Urinary bladder (tissue), 4 donors: Measurements from ENCODE around the gene PUM1. TPM values are rescaled to one million over a fixed set of nuclear protein-coding genes. Genes with fewer than 3 reads are reported as not detected.
"Not testable (repeated sequence)": the region's sequence is repeated elsewhere in the genome, so short reads cannot be mapped to it uniquely, and the experiment has no call there.

Source experiments
- DNase-seq: peaks from one replicate; pipeline ENCODE4 v3.0.0-alpha.2; 2015; ENCODE audit errors: extremely low spot score
- H3K27ac ChIP-seq: one replicate; pipeline ENCODE4 v1.5.1; 2013; ENCODE audit warnings: low read depth, mild to moderate bottlenecking, moderate library complexity
- H3K36me3 ChIP-seq: one replicate; pipeline ENCODE4 v1.6.1; 2013; ENCODE audit warnings: mild to moderate bottlenecking, moderate library complexity; ENCODE audit not compliant: insufficient read depth
- H3K4me1 ChIP-seq: one replicate; pipeline ENCODE4 v1.6.1; 2013; ENCODE audit warnings: mild to moderate bottlenecking, moderate library complexity; ENCODE audit not compliant: insufficient read depth
- H3K4me3 ChIP-seq: one replicate; pipeline ENCODE4 v1.5.1; 2013; ENCODE audit warnings: low read depth, low read length
- WGBS: extraction: QIAGEN DNeasy Blood & Tissue Kit; methylation state at CpG from one replicate; pipeline ENCODE4 v1.1.7; 2013; 5-methylcytosine and 5-hydroxymethylcytosine counted together
- polyA plus RNA-seq: library from polyadenylated mRNA; stranded (reverse); fragments of 200-250 nt; gene quantifications from one replicate; pipeline ENCODE4 v1.2.3, GENCODE V29; 2013
- total RNA-seq: library from RNA; depleted of rRNA; stranded (reverse); fragments of >200 nt; gene quantifications from one replicate; pipeline ENCODE4 v1.2.3, GENCODE V29; 2014
- donor health status: healthy with polysubstance abuse.
- donor health status: healthy.

PUM1 gene
- total and polyA plus RNA-seq, 2 donors, result 52.1 to 84.3 TPM

DNA sequence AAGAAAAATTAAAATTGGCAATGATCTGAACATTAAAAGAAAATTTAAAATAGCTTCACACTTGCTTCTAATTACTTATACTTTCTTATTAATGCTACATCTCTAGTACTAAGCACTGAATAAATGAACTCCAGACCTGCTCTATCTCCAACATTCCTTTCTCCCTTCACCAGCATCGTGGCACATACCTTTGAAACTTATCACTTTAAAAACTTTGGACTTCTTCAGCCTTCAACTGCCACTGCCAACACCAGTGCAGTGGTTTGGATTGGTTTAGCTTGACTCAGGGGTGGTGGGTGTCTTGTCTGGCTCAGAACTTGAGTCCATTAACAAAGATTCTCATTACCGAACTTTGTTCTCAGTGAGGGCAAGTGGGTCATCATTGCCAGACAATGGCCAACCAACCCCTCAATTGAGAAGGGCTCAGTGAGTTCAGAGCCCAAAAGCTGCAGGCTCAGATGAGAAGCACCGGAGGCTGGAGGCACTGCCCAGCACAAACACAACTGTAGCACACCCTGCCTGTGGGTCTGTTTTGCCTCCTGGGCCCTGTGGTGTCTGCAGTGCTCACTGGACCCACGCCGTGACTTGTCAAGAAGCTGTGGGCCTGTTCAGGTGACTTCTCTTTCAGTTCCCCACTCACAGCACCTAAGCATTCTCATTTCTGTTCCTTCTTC is 116.6 kb downstream of the PUM1 start:
- H3K4me1 ChIP-seq, H3K4me3 ChIP-seq, DNase-seq, H3K27ac ChIP-seq: not testable (repeated sequence)
- 77% methylated on average over 1 of the region's 5 CpGs for WGBS
- H3K36me3 ChIP-seq, result peaks cover 12% of the 10 kb centered on the region

GRCh38 chr1:30948278-30948677 is 117.2 kb downstream of the PUM1 start:
- WGBS, result 93% methylated on average over 3 of the region's 3 CpGs

DNA sequence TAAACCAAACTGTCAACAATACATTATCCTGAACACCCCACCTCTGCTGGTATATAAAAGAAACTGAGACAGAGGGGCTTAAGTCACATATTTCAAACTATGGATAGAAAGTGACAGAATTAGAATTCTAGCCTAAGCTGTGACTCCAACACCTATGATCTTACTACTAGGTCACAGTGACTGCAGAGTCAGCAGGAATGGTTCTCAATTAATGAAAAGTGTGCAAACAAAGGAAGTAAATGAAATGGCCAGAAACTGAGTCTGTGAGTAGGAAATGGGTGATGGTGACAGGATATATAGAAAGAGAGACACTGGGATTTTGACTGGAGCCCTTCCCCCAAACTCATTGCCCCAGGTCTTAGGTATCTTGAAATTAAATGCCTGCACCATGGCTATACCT is 118.3 kb downstream of the PUM1 start:
- Histone ChIP-seq H3K36me3 (peaks cover 9% of the 10 kb centered on the region), H3K27ac (no peak overlapping the region), H3K4me1 (no peaks in the 10 kb centered on the region), H3K4me3 (no peak overlapping the region)
- DNase-seq, result no peak

More at GRCh38 chr1:30948278-30948677, 117.2 kb downstream of the PUM1 start:
- peaks cover 12% of the 10 kb centered on the region for H3K36me3 ChIP-seq
- H3K27ac ChIP-seq, result no peak overlapping the region
- no peak for DNase-seq
- no peak overlapping the region for H3K4me3 ChIP-seq
- no peaks in the 10 kb centered on the region for H3K4me1 ChIP-seq

GRCh38 chr1:30942326-30942963 is 123.1 kb downstream of the PUM1 start:
- no peak for DNase-seq
- Histone ChIP-seq H3K36me3 (peaks cover 11% of the 10 kb centered on the region), H3K4me3 (no peak overlapping the region), H3K27ac (no peak overlapping the region), H3K4me1 (no peaks in the 10 kb centered on the region)
- WGBS, result 92% methylated on average over 7 of the region's 7 CpGs

DNA sequence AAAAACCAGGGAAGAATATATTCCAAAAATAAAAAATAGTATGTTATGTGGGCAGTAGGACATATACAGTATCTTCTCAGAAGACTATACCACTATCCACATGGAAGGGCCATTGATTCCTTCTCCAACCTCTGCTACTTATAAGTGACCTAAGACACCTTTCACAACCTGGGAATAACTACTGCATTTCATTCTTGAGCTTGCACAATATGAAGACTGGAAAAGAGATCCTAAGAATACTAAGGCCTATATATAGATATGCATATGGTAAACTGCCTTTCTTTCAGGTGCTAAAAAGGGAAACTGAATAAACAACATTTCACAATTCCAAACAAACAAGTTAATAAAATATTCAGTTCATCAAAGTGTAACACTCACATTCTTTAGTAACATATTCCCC is 125.0 kb downstream of the PUM1 start:
- Histone ChIP-seq H3K27ac (no peak overlapping the region), H3K36me3 (peaks cover 9% of the 10 kb centered on the region), H3K4me1 (no peaks in the 10 kb centered on the region), H3K4me3 (no peak overlapping the region)
- no peak for DNase-seq

- Histone ChIP-seq H3K4me1 (no peaks in the 10 kb centered on the region), H3K27ac (no peak overlapping the region), H3K36me3 (peaks cover 6% of the 10 kb centered on the region), H3K4me3 (no peak overlapping the region)
- WGBS, result 93% methylated on average over 20 of the region's 20 CpGs
- no peak for DNase-seq
Observed at GRCh38 chr1:30936541-30937171, 128.9 kb downstream of the PUM1 start.

DNA sequence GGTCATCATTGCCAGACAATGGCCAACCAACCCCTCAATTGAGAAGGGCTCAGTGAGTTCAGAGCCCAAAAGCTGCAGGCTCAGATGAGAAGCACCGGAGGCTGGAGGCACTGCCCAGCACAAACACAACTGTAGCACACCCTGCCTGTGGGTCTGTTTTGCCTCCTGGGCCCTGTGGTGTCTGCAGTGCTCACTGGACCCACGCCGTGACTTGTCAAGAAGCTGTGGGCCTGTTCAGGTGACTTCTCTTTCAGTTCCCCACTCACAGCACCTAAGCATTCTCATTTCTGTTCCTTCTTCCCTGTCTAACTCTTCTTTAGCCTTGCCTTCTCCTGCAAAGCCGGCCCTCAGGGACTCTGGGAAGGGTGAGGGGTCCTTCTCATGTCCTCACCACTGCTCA is 129.8 kb downstream of the PUM1 start:
- not testable (repeated sequence) for H3K4me3 ChIP-seq, DNase-seq, H3K27ac ChIP-seq, H3K36me3 ChIP-seq, H3K4me1 ChIP-seq
- no CpG with 5 or more reads among the region's 4 CpGs for WGBS

DNA sequence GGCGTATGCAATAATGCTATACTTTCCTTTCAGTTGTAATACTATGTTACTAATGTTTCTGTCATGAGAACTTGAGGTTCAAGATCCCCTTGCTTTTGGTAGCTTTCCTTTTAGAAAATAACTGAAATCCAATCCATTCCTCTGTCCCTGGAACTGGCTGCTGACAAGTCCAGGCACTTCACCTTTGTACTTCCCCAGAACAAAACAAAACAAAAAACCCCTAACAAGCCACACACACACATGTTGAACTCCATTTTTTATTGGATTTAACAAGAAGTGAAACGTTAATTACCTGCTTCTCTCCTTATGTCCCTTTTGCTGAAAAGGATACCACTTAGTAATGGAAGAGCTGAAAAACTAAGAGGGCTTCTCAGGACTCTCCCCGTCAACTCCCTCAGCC is 130.9 kb downstream of the PUM1 start:
- no peak overlapping the region for H3K27ac ChIP-seq
- H3K4me1 ChIP-seq, result no peaks in the 10 kb centered on the region
- peaks cover 1% of the 10 kb centered on the region for H3K36me3 ChIP-seq
- no peak for DNase-seq
- no peak overlapping the region for H3K4me3 ChIP-seq
- WGBS, result 83% methylated on average over 3 of the region's 3 CpGs

GRCh38 chr1:30933874-30934252 is 131.7 kb downstream of the PUM1 start:
- Histone ChIP-seq H3K4me3 (no peak overlapping the region), H3K4me1 (no peaks in the 10 kb centered on the region), H3K27ac (no peak overlapping the region), H3K36me3 (peaks cover 1% of the 10 kb centered on the region)
- DNase-seq, result no peak
- WGBS, result 77% methylated on average over 4 of the region's 4 CpGs

DNA sequence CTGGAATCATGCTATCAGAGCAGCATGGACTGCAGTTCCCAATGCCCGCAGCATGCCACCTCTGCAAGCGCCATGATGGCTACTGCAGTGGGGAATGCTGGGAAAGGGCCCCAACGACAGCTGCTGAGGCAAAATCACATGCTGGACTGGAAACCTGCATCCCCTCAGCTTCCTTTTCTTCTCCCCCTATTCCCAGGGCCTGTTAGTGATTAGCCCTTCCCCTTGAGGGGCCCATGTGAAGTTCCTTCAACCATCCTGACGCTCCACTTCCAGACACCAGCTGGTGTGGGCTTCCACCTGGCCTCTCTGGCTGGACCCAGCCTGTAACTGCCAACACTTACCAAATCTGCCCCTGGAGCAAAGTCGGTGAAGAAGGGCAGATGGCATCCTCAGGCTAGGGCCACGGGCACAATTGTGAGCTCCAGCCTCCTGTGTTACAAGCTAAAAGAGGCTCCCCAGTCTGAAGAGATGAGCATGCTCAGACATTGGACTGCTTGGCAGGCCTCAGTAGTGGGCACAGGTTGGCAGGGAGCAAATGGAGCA is 134.8 kb downstream of the PUM1 start:
- Histone ChIP-seq H3K4me1 (no peaks in the 10 kb centered on the region), H3K27ac (no peak overlapping the region), H3K36me3 (peaks cover 1% of the 10 kb centered on the region), H3K4me3 (no peak overlapping the region)
- WGBS, result 67% methylated on average over 6 of the region's 6 CpGs
- DNase-seq, result no peak

DNA sequence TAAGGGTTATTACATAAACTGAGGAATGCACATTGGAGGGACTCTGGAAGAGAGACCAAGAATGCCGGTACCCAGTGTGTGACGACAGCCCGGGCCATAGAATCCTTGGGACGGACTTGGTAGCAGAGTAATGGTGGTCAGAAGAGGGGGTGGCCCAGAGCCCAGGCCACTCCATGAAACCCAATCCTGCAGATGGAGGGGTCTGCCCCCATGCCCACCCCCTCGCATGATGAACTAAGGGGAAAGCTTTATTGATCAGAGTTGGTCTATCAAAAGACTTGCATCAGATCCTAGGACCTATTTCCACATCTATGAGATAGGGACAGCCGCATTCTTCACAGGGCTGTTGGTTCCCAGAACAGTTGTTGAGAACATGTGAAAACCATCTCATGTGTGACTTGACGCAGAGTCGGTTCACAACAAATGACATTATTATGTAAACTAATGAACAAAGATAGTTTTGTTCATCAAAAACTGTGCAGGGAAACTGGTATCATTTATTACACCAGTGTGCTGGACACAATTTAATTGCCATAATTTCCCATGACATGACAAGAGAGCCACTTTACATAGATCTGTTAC is 135.5 kb downstream of the PUM1 start:
- Histone ChIP-seq H3K4me3 (no peak overlapping the region), H3K4me1 (no peaks in the 10 kb centered on the region), H3K27ac (no peak overlapping the region), H3K36me3 (peaks cover 1% of the 10 kb centered on the region)
- WGBS, result 67% methylated on average over 8 of the region's 8 CpGs
- no peak for DNase-seq

DNA sequence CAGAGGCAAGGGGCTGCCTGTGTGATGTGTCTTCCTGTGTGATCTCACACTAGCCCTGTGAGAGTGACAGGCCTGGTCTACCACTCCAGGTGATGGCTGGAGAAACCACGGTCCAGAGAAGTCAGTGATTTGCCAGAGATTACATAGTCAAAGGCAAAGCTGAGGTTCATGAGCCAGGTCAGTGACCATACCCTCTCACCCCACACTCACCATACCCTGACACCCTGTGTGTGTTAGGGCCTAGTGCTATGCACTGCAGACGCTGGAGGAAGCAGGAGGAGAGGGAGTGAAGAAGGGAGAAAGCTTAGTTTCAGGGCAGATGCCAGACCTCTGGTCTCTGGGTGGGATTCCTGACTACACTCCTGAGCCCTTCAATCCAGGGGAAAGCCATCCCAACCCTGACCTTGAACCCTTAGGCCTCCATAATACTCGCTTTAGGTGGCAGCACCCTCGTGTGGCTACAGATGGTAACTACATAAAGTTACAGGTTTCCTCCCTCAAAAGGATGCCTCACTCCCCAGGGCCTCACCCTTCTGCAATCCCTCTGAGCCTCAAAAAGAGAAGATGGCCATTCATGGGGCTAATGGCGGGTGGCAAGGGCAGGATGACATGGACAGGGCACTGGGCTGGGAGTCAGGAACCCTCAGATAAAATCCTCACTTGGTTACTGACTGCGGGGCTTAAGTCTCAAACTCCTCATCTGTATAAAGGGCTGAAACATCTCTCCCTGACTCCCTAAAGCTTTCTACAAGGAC is 136.2 kb downstream of the PUM1 start:
- DNase-seq, result no peak
- 54% methylated on average over 6 of the region's 6 CpGs for WGBS
- H3K36me3 ChIP-seq, result peaks cover 1% of the 10 kb centered on the region
- H3K4me3 ChIP-seq, result no peak overlapping the region
- H3K27ac ChIP-seq, result no peak overlapping the region
- no peaks in the 10 kb centered on the region for H3K4me1 ChIP-seq

DNA sequence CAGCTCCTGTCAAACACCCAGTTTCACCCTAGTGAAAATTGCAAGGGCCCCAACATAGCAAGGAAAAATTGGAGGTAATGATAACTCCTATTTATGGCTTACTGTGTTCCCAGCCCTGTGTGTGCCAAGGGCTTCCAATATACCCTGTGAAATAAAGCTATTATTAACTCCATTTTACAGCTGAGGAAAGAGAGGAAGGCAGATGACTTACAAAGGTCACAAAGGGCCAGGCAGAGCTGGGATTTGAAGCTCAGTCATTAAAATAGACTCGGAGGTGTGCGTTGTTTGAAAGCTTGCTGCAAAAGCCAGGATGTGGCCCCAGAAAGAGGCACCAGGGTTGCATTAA is 136.8 kb downstream of the PUM1 start:
- Histone ChIP-seq H3K36me3 (peaks cover 1% of the 10 kb centered on the region), H3K27ac (no peak overlapping the region), H3K4me3 (no peak overlapping the region), H3K4me1 (no peaks in the 10 kb centered on the region)
- 75% methylated on average over 2 of the region's 2 CpGs for WGBS
- DNase-seq, result no peak
